ENCODE results near the gene SAP30L. TPM values are rescaled to one million over a fixed set of nuclear protein-coding genes. Genes with fewer than 3 reads are reported as not detected.

SAP30L gene
- total RNA-seq, 3 donors from 2014 or later (not counting 1 experiment from before 2014, with no cell fraction given) = 37.0 to 48.4 (median 47.6) TPM

DNA sequence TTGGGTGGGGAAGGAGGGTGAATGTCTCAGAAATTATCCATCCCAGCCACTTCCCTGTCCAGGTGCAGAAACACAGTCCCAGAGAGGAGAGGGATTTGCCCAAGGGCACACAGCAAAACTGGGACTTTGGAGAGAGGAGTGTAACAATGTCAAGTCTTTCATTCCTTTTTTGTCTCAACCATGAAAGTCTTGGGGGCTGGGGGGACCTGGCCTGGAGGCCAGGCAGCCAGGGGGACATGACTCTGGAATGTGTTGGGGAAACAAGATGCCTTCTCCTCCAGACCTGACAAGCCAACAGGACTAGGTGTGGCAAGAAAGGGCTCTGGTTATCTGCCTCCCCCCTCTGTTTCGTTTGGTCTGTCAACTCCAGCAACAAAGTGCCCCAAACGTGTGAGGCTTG is 46.1 kb downstream of the SAP30L start:
- no peak for TF ChIP-seq CTCF (IDR thresholded peaks at IDR 0.05)
- Mint-ChIP-seq H3K4me1 (no peaks in the 10 kb centered on the region), H3K27ac (no peak overlapping the region), H3K9me3 (no peaks in the 10 kb centered on the region), H3K36me3 (no peaks in the 10 kb centered on the region), H3K4me3 (no peak overlapping the region), H3K27me3 (ENCODE audit: low read depth in 2 of 2) (peaks cover 56 to 67% of the 10 kb centered on the region in 2 donors)
- Histone ChIP-seq H3K4me1 (ENCODE audit: control insufficient read depth, insufficient read depth, low read length) (no peaks in the 10 kb centered on the region), H3K4me3 (ENCODE audit: low read length) (no peak overlapping the region), H3K9me3 (ENCODE audit: control insufficient read depth, insufficient read depth, low read length) (no peaks in the 10 kb centered on the region), H3K27ac (ENCODE audit: low read length) (no peak overlapping the region), H3K27me3 (ENCODE audit: control insufficient read depth, insufficient read depth, low read length) (peaks cover 7% of the 10 kb centered on the region), H3K36me3 (ENCODE audit: control insufficient read depth, insufficient read depth, low read length) (no peaks in the 10 kb centered on the region)
- 56% methylated on average over 2 of the region's 2 CpGs for WGBS (ENCODE audit: insufficient coverage)
- intact Hi-C loops (cut with micrococcal nuclease) = no loop called here
- ATAC-seq (no peak), DNase-seq (no peak)

- H3K4me3 ChIP-seq (ENCODE audit: low read length) = no peak overlapping the region
- Mint-ChIP-seq H3K36me3 (no peaks in the 10 kb centered on the region), H3K9me3 (no peaks in the 10 kb centered on the region), H3K27me3 (ENCODE audit: low read depth in 2 of 2) (peaks cover 53 to 66% of the 10 kb centered on the region in 2 donors), H3K27ac (no peak overlapping the region), H3K4me1 (no peaks in the 10 kb centered on the region), H3K4me3 (no peak overlapping the region)
- no peaks in the 10 kb centered on the region for H3K9me3 ChIP-seq (ENCODE audit: control insufficient read depth, insufficient read depth, low read length)
- no peaks in the 10 kb centered on the region for H3K36me3 ChIP-seq (ENCODE audit: control insufficient read depth, insufficient read depth, low read length)
- no peaks in the 10 kb centered on the region for H3K4me1 ChIP-seq (ENCODE audit: control insufficient read depth, insufficient read depth, low read length)
- DNase-seq (no peak), ATAC-seq (no peak)
- peaks cover 7% of the 10 kb centered on the region for H3K27me3 ChIP-seq (ENCODE audit: control insufficient read depth, insufficient read depth, low read length)
- intact Hi-C loops (cut with micrococcal nuclease) = no loop called here
- H3K27ac ChIP-seq (ENCODE audit: low read length) = no peak overlapping the region
- TF ChIP-seq CTCF (IDR thresholded peaks at IDR 0.05) = no peak
- WGBS (ENCODE audit: insufficient coverage) = 34% methylated on average over 29 of the region's 29 CpGs
Observed at GRCh38 chr5:154493274-154493673, 47.5 kb downstream of the SAP30L start.

DNA sequence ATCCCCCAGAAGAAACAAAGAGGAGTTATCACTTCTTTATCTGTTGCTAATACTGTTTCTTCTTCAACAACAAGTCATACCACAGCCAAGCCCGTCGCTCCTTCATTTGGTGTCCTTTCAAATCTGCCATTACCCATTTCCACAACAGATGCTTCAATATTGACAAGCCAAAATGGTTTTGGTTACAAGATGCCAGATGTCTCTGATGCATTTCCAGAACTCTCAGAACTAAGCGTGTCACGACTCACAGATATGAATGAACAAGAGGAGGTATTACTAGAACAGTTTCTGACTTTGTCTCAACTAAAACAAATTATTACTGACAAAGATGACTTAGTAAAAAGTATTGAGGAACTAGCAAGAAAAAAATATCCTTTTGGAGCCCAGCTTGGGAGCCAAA is 48.2 kb downstream of the SAP30L start:
- Histone ChIP-seq H3K27me3 (ENCODE audit: control insufficient read depth, insufficient read depth, low read length) (peaks cover 7% of the 10 kb centered on the region), H3K4me3 (ENCODE audit: low read length) (no peak overlapping the region), H3K9me3 (ENCODE audit: control insufficient read depth, insufficient read depth, low read length) (no peaks in the 10 kb centered on the region), H3K36me3 (ENCODE audit: control insufficient read depth, insufficient read depth, low read length) (no peaks in the 10 kb centered on the region), H3K4me1 (ENCODE audit: control insufficient read depth, insufficient read depth, low read length) (no peaks in the 10 kb centered on the region), H3K27ac (ENCODE audit: low read length) (no peak overlapping the region)
- Mint-ChIP-seq H3K36me3 (no peaks in the 10 kb centered on the region), H3K27me3 (ENCODE audit: low read depth in 2 of 2) (peaks cover 56 to 68% of the 10 kb centered on the region in 2 donors), H3K9me3 (no peaks in the 10 kb centered on the region), H3K4me3 (no peak overlapping the region), H3K27ac (no peak overlapping the region), H3K4me1 (no peaks in the 10 kb centered on the region)
- TF ChIP-seq CTCF (IDR thresholded peaks at IDR 0.05) = no peak
- intact Hi-C loops (cut with micrococcal nuclease) = no loop called here
- 75% methylated on average over 2 of the region's 4 CpGs for WGBS (ENCODE audit: insufficient coverage)
- ATAC-seq (no peak), DNase-seq (no peak)

DNA sequence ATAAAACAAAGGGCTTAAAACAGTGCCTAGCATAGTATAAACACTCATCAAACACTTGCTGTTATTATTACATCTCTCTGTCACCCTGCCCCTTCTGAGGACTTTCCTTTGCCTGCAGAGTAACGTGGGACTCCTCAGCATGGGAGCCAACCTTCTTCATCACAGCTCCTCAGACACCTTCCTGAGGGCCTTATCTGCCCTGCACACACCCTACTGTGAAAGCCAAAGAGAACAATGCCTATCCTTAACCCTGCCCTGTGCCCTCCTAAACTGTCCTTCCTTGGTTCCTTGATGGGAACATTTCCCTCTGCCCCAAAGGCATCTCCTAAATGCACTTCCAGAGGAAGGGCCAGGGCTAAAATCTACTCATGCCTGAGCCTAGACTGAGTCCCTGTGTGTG is 52.8 kb downstream of the SAP30L start:
- Histone ChIP-seq H3K4me1 (ENCODE audit: control insufficient read depth, insufficient read depth, low read length) (peaks cover 14% of the 10 kb centered on the region), H3K9me3 (ENCODE audit: control insufficient read depth, insufficient read depth, low read length) (no peaks in the 10 kb centered on the region), H3K27me3 (ENCODE audit: control insufficient read depth, insufficient read depth, low read length) (peaks cover 14% of the 10 kb centered on the region), H3K27ac (ENCODE audit: low read length) (no peak overlapping the region), H3K4me3 (ENCODE audit: low read length) (no peak overlapping the region), H3K36me3 (ENCODE audit: control insufficient read depth, insufficient read depth, low read length) (no peaks in the 10 kb centered on the region)
- Mint-ChIP-seq H3K27ac (no peak overlapping the region), H3K4me1 (peaks cover 11 to 13% of the 10 kb centered on the region in 2 donors), H3K36me3 (no peaks in the 10 kb centered on the region), H3K9me3 (no peaks in the 10 kb centered on the region), H3K27me3 (ENCODE audit: low read depth in 2 of 2) (peaks cover 59 to 85% of the 10 kb centered on the region in 2 donors), H3K4me3 (no peak overlapping the region)
- no peak for DNase-seq
- no peak for ATAC-seq
- no peak for TF ChIP-seq CTCF (IDR thresholded peaks at IDR 0.05)
- 79% methylated on average over 1 of the region's 1 CpG for WGBS (ENCODE audit: insufficient coverage)
- intact Hi-C loops (cut with micrococcal nuclease) = no loop called here

All from natural killer cell (primary cell).